Skin epidermis (tissue), 12 donors: ENCODE data around the gene MAGI1.
"Not testable (repeated sequence)": the region's sequence is repeated elsewhere in the genome, so short reads cannot be mapped to it uniquely, and the experiment has no call there.

Source experiments
- H3K27ac ChIP-seq, 21 experiments: fragments of 200-600 bp; sonication (generic) in 11 of 21; one replicate each; pipeline ENCODE4 v1.5.0; 2020; ENCODE audit warnings: mild to moderate bottlenecking in 3 of 21, inconsistent platforms in 2 of 21, moderate library complexity in 2 of 21
- H3K4me3 ChIP-seq, 7 experiments: fragments of 200-600 bp; sonication (generic) in 2 of 7; one replicate each; pipeline ENCODE4 v1.5.0; 2020; ENCODE audit warnings: inconsistent platforms in 2 of 7, mild to moderate bottlenecking in 2 of 7, moderate library complexity in 1 of 7

The MAGI1 gene

DNA sequence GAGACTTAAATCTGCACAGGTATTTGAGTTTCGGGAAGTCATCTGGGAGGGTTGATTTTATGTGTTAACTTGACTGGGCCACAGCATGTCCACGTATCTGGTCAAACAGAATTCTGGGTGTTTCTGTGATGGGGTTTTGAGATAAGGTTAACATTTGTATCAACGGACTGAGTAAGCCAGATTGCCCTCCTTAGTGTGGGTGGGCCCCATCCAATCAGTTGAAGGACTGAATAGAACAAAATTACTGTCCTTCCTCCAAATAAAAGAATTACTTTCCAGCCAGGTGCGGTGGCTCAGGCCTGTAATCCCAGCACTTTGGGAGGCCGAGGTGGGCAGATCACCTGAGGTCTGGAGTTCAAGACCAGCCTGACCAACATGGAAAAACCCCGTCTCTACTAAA is 399.3 kb downstream of the MAGI1 start:
- H3K4me3 ChIP-seq, result no peak overlapping the region
- H3K27ac ChIP-seq, result no peak overlapping the region

DNA sequence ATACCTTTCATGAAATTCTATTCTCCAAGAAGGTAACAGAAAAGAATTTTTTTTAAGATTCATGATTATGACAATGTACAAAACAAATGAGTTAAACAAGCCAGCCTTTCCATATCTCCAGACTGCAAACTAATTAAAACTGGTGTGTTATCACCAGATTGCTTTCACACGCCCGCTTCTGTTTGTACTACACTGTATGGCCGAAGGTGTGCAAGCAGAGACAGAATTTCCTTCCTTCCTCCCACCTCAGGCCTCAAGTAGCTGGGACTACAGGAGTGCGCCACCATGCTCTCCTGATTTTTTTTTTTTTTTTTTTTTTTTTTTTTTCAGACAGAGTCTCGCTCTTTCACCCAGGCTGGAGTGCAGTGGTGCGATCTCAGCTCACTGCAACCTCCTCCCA is 400.4 kb downstream of the MAGI1 start:
- H3K27ac ChIP-seq, result no peak overlapping the region
- no peak overlapping the region for H3K4me3 ChIP-seq

DNA sequence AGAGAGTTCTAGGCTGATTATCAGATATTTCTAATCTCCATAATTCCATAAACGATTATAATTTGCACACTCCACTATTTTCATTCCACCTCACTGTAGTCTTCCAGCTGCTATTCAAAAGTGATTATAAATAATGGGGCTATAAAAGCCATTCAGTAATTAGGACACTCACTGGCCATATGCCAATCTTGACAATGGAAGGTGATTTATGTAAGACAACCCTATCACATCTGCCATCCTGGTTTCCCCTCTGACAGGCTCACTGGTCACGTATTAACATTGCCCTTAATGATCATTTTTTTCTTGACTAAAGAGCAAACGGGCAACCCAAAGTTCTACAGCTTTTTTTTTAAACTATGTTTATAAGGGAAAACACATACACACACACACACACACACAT is 402.4 kb downstream of the MAGI1 start:
- Histone ChIP-seq H3K4me3 (no peak overlapping the region), H3K27ac (no peak overlapping the region)

DNA sequence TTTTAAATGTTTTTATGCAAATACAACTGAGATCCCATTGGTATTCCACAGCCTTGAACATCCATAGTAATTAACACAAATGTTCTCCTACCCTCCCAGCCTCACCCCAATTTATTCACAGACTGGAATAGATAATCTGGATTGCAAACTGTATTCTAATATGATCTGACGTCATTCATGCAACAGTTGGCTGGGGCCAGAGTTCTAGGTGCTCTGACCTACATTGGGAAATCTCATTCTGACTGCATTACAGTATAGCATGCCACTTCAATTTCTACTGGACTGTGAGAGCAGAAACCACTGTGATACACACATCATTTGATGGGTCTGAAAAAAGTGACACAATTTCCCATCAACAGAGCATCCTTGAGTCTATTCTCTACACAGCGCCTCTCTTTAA is 403.1 kb downstream of the MAGI1 start:
- H3K27ac ChIP-seq, result no peak overlapping the region
- H3K4me3 ChIP-seq, result no peak overlapping the region

DNA sequence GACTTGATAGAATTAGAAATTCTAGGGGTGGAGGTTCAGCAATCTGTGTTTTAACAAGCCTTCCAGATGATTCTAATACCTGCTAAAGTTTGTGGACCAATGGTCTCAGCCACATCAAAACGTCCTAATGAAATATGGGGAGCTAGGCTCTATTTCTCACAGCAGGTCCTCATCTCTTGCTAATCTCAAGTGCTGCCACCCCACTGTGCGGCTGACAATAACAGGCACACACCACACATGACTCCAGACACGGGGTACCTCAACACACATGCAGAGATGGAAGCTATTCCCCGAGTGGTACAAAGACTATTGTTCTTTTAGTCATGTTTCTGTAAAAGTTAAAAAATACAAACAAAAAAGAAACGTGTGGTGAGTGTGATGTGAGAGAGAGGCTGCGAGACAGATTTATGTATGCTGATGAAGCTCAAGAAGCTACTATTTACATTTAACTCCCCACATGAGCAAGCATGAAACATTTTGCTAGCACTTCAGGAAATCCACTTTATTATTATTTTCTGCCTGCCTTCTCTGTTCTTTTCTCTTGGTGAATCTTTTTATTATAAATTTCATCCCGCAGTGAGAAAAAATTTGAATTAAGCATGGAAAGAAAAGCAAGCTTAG is 405.6 kb downstream of the MAGI1 start:
- H3K27ac ChIP-seq, result no peak overlapping the region
- no peak overlapping the region for H3K4me3 ChIP-seq

DNA sequence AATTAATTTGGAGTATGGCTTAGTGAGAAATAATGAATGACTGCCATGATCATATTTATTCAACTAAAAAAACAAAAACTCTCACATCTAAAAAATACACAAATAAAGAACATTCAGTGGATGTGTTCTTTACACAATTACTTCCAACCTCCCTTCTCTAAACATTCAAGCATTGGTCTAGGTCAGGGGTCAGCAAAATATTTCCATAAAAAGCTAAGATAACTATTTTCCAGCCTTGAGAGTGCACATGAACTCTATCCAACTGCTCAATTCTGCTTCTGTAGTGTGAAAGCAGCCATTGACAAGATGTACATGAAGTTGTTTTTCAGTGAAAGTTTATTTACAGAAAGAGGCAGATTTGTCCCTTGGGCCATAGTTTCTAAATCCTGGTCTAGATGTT is 406.3 kb downstream of the MAGI1 start:
- no peak overlapping the region for H3K27ac ChIP-seq
- no peak overlapping the region for H3K4me3 ChIP-seq

DNA sequence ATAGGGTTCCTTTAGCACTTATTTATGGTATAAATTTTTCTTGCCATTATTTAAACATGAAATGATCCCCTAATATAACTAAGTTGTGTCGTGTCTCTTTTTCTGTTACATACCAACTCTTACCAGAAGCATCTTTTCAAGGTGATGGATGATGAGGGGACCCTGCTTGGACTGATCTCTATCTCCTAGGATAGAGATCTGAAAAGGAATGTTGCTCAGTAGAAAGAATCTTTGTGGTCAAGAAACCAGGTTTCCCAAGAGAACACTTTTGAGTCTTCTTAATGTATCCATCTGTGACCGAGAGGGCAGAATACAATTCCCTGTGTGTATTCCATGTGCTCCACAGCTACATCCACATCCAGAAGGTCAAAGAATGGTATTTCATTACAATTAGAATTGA is 409.7 kb downstream of the MAGI1 start:
- no peak overlapping the region for H3K4me3 ChIP-seq
- H3K27ac ChIP-seq, result no peak overlapping the region

DNA sequence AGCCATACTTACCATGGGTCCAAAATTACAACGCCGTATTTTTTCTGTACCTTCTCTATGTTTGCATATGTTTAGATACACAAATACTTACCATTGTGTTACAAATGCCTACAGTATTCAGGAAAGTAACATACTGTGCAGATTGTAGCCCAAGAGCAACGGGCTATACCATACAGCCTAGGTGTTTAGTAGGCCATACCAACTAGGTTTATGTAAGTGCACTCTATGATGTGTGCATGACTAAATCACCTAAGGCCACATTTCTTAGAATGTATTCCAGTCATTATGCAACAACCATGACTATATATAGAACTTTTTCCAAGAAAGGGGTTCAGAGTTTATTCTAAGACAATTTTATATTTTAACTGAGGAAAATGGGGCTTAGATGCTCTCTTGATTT is 411.7 kb downstream of the MAGI1 start:
- no peak overlapping the region for H3K27ac ChIP-seq
- H3K4me3 ChIP-seq, result no peak overlapping the region

DNA sequence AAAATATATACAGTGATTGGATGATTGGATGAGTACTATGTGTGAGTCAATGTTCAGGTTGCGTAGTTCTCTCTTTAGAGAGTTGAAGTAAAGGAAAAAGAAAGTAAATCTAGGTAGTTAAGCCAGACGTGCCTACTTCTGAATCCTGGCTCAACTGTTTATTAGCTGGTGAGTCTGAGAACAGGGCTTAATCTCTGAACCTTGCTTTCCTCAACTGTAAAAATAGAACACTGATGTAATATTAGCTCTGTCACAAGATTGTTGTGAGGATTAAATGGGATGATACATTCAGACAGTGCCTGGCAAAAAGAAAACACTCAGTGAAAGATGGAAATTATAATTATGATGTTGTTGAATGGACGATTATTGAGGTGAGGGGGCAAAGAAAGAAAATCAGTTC is 413.4 kb downstream of the MAGI1 start:
- Histone ChIP-seq H3K4me3 (no peak overlapping the region), H3K27ac (no peak overlapping the region)

DNA sequence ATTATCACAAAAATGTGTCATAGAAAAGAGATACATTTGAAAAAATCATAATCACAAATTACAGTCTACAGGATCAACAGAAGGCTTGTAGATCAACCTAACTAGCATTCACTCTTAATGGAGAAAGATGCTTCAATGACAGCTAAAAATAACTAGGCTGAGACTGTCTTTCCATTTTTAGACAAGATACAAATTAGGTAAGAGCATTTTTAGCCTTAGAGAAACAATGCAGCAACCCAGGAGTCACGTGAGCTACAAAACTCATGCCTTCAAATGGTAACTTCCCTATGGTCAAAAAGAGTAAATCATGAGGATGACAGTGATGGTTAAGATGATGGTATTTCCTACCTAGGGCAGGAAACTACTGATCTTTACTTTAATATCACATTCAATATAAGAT is 415.4 kb downstream of the MAGI1 start:
- Histone ChIP-seq H3K4me3 (no peak overlapping the region), H3K27ac (no peak overlapping the region)

DNA sequence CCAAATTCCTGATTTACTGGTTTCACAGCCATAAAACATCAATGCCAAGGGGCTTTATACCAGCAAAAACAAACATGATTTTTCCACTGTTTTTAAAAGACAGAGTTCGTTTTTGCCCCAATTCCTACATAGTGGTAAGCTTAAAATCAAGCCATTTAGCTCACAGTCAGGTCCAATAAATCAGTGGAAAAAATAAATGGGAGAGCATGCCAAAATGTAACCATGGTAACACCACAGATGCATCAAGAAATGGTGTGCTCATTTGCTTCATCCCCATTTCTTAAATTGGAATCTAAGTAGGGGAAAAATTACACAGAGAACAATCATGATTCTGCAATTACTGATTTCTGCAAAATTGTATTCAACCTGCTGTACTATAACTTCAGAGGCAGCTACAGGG is 418.8 kb downstream of the MAGI1 start:
- Histone ChIP-seq H3K27ac (no peak overlapping the region), H3K4me3 (no peak overlapping the region)

DNA sequence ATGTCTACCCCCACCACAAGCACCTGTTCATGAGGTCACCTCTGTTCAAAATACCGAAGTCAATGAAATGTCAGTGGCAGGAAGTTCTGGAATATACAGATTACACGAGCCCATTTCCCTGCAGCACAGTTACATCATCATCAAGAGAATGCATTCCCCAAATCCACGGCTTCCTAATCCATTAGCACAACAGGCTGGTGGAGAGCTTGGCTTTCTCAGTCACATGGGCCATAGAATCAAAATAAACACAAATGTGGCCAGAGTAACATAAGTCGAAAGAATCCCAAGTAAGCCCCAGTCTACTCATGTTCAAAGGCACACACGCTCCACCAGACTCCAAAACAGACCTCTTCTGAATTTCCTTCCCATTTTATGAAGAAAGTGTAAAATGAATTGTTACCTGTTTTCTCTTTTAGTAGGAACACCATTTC is 419.3 kb downstream of the MAGI1 start:
- Histone ChIP-seq H3K4me3 (no peak overlapping the region), H3K27ac (no peak overlapping the region)

DNA sequence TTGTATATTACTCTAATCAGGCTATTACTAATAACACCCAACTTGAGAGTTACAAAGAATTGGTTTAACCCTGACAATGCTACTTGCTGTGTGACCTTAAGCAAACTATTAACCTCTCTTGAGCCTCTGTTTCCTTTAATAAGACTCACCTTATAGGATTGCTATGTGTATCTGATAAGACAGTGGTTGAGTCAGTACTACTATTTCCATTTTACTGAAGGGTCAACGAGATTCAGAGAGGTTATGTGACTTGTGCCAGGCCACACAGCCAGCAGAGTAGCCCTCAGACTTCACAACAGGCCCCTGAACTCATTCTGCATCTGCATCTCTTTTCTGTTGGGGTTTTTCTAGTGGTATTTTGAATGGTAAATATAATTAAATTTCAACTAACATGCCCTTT is 420.1 kb downstream of the MAGI1 start:
- Histone ChIP-seq H3K27ac (no peak overlapping the region), H3K4me3 (no peak overlapping the region)

DNA sequence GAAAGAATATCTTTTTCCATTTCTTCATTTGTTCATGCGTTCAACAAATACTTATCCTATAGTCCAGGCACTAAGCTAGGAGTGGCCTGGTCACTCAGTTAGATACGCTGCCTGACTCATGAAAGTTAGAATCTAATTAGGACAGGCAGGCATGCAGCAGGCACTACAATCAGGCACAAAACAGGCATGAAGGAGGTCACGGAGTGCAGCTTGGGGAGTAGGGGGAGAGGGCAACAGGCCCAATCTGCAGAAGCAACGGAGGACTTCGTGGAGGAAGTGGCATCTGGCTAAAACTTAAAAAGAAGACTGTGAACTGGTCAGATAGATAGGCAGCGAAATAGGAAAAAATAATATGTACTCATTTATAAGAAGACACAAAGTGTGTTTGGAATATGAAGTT is 420.9 kb downstream of the MAGI1 start:
- H3K27ac ChIP-seq, result no peak overlapping the region
- no peak overlapping the region for H3K4me3 ChIP-seq

DNA sequence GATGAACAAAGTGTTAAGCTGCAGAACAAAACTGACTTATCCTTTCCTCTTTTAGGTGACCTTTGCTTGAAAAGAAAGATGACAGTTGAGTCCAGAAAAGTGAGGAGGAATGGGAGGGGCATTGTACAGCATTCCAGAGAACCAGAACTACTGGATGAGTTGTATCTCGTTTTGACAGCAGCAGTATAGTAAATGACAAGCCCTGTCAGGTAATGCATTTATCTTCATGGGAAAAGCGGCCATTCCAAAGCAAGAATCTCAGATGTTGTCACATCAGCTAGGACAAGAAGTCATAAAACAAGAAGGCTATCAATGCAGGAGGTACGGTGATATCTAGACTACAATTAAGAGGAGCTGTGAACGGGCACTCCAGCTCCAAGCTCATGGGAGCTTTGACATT is 421.5 kb downstream of the MAGI1 start:
- H3K4me3 ChIP-seq, result no peak overlapping the region
- H3K27ac ChIP-seq, result no peak overlapping the region

DNA sequence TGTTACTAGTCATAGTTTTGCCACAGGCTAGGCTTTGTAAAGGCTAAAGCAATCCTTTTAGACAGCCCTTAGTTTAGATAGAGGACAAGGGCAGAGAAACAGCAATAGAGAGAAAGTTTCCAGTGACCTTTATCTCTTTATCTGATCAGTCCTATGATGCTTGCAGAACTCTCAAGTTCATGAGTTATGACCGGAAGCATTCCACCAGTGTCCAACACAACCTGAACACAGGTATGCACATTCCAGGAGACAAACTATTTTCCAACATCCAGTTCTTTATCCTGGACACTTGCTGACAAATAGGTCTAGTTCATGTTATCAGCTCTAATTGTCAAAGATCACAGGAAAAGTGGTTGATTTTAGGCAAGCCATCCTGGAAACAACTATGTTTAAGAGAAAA is 422.2 kb downstream of the MAGI1 start:
- Histone ChIP-seq H3K27ac (no peak overlapping the region), H3K4me3 (no peak overlapping the region)

DNA sequence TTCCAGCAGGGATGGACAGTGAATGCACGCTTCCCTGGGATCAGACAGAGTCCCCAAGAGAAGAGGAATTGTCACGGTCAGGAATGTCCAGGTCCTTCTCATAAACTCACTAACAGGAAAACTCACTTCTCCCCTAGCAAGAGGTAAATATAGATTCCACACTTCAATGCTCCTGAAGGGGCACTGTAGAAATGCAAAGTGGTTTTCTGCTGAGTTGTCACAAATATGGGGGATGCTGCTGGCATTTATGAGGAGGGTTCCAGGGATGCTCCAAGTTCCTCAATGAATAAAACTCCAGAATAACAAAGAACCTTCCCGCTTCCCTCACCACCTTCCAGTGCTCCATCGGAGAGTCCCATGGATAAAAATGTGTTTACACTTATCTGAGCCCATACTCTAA is 423.4 kb downstream of the MAGI1 start:
- no peak overlapping the region for H3K27ac ChIP-seq
- no peak overlapping the region for H3K4me3 ChIP-seq

DNA sequence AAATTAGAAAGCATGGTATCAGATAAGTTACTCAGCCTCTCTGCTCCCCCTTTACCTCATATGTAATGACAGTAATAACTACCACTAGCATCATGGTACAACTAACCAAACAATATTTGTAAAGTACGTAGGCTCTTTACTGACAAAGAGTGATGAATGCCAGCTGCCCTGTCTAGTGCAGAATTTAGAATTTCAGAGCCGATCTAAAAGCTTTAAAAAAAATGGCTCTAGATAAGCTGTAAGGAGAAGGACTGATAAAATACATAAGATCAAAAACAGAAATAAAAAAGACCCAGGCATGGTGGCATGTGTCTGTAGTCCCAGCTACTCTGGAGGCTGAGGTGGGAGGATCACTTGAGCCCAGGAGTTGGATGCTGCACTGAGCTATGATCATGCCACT is 424.1 kb downstream of the MAGI1 start:
- no peak overlapping the region for H3K27ac ChIP-seq
- no peak overlapping the region for H3K4me3 ChIP-seq

DNA sequence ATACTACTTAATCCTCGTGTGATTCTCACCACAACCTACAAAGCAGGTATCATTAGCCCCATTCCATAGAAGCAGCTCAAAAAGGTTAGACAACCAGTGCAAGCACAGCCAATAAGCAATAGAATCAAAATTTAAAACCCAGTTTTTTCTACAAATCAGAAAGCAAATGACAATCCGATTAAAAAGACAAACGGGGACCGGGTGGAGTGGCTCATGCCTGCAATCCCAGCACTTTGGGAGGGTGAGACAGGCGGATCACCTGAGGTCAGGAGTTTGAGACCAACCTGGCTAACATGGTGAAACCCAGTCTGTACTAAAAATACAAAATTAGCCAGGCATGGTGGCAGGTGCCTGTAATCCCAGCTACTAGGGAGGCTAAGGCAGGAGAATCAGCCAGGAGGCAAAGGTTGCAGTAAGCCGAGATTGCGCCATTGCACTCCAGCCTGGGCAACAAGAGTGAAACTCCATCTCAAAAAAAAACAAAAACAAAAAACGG is 430.7 kb downstream of the MAGI1 start:
- H3K4me3 ChIP-seq, H3K27ac ChIP-seq: not testable (repeated sequence)

DNA sequence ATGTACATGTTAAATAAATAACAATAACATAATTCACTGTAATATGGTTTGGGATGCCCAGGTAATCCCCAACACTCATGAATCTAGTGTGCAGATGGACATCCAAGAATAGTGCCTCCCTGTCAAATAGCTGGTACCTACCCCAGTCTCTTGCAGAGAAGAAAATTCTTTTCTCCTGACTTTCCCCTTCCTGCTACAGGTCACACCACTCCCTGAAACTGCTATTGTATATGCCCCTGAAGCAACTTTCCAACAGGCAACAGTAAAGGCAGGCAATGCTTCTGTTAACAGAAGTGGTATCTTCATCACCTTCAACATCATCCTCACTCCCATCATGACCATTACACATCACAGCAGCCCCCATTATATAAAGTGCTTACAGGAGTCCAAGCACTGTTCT is 431.6 kb downstream of the MAGI1 start:
- H3K27ac ChIP-seq, result no peak overlapping the region
- no peak overlapping the region for H3K4me3 ChIP-seq

DNA sequence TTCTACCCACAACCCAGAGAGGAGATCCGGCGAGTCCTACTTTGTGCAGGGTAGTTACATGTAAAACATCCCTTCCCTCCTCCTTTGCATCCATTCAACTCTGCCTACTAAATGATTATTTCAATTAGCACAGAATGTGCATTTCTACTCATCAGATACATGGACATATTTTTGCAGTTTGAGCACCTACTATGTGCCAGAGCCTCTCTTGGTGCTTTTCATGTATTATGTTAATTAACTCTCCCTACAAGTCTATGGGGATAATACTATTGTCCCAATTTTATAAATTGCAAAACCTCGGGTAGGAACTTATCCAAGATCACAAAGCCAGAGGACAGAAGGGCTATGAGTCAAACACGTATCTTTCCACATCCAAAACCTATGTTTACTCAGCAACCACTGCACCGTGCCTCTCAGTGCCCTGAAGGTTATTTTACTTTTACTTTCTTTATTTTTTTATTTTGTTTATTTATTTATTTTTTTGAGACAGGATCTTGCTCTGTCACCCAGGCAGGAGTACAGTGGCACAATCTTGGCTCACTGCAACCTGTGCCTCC is 432.8 kb downstream of the MAGI1 start:
- Histone ChIP-seq H3K27ac (no peak overlapping the region), H3K4me3 (no peak overlapping the region)

DNA sequence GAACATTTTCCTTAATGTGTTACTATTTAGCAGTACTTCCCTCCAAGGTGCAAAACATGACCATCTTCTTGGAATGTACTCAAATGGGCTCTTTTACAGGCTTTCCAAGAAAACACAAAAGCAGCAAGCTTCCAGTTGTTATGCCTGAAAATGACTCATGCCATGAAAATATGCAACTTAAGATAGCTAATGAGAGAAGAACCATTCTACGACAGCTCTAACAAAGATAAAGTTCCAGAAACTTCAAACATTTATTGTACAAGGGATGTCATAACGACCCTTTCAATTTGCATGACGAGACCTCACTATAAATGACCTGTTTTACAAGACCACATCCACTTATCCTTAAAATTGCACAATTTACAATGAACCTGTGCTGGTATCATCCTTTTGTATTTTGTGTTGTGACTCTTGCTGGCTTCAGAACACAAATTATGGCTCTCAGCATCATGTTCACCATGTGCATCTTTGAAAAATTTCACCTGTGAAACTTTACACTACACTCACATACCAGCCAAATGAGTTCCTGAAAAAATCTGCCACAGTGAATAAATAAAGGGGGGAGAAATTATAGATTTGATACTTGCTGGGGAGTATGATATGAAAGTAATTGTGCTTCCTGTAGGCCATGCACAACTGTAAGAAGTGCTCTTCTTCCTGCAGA is 433.7 kb downstream of the MAGI1 start:
- no peak overlapping the region for H3K4me3 ChIP-seq
- no peak overlapping the region for H3K27ac ChIP-seq
